A549 treated with CORT108297 at 1 μM for 4 hours (cell line): ENCODE measurements around the gene SLC34A1. TPM values are rescaled to one million over a fixed set of nuclear protein-coding genes. Genes with fewer than 3 reads are reported as not detected.

ENCODE experiments used
- total RNA-seq: library from RNA; stranded (reverse); fragments of 200-300 nt; extraction: Qiagen RNA extraction; gene quantifications from 5 replicates; pipeline ENCODE4 v1.2.3, GENCODE V29; 2022

The SLC34A1 gene
- total RNA-seq, result 0.02 TPM in 1 of 5 replicates, not detected in the others

GRCh38 chr5:177384134-177384533, at the start of gene SLC34A1:
SLC34A1 (plus strand) TSS chr5:177384434; CDS start chr5:177385742, 1,308 bp downstream.

GRCh38 chr5:177351392-177352329, 32.6 kb upstream of the SLC34A1 start, which contains the start of gene LMAN2:
LMAN2 (minus strand) TSS chr5:177351668; CDS start chr5:177351647, 21 bp downstream.

GRCh38 chr5:177357459-177358351, 26.5 kb upstream of the SLC34A1 start, which contains the start of gene RGS14:
RGS14 (plus strand) TSS chr5:177357924; CDS start chr5:177358025, 101 bp downstream.

GRCh38 chr5:177399997-177400868, 16.0 kb downstream of the SLC34A1 start, which contains the start of gene PFN3:
PFN3 (minus strand) TSS chr5:177400661; CDS start chr5:177400576, 85 bp downstream.

GRCh38 chr5:177409043-177409801, 25.0 kb downstream of the SLC34A1 start, which contains the start of gene F12:
F12 (minus strand) TSS chr5:177409564; CDS start chr5:177409527, 37 bp downstream.

GRCh38 chr5:177426566-177427210, 42.5 kb downstream of the SLC34A1 start, which contains the start of gene GRK6:
GRK6 (plus strand) TSS chr5:177426676; CDS start chr5:177426846, 170 bp downstream.

GRCh38 chr5:177446200-177447065, 62.2 kb downstream of the SLC34A1 start, which contains the start of gene PRR7:
PRR7 (plus strand) TSS chr5:177446814; CDS start chr5:177455068, 8,254 bp downstream.

Other genes with a start within 250 kb of the SLC34A1 start
- 22.0 to 29.4 TPM (median 28.2 TPM) in 5 replicates for gene RAB24, start 80.7 kb upstream of the SLC34A1 start, total RNA-seq
- gene PRELID1, start 80.6 kb upstream of the SLC34A1 start, total RNA-seq, result 273 to 409 TPM (median 372 TPM) in 5 replicates
- 12.8 to 22.6 TPM (median 20.6 TPM) in 5 replicates for gene MXD3, start 72.5 kb upstream of the SLC34A1 start, total RNA-seq
- gene LMAN2, start 32.8 kb upstream of the SLC34A1 start, total RNA-seq, result 194 to 226 TPM (median 194 TPM) in 5 replicates
- 3.9 to 8.2 TPM (median 6.4 TPM) in 5 replicates for gene RGS14, start 26.5 kb upstream of the SLC34A1 start, total RNA-seq
- gene PFN3, start 16.2 kb downstream of the SLC34A1 start, total RNA-seq, result not detected in 5 replicates
- gene F12, start 25.1 kb downstream of the SLC34A1 start, total RNA-seq, result 14.7 to 28.1 TPM (median 25.9 TPM) in 5 replicates
- 17.5 to 29.2 TPM (median 26.9 TPM) in 5 replicates for gene GRK6, start 42.2 kb downstream of the SLC34A1 start, total RNA-seq
- 13.2 to 40.2 TPM (median 35.2 TPM) in 5 replicates for gene PRR7, start 62.4 kb downstream of the SLC34A1 start, total RNA-seq
- gene DBN1, start 89.2 kb downstream of the SLC34A1 start, total RNA-seq, result 55.6 to 82.0 TPM (median 74.1 TPM) in 5 replicates
- gene PDLIM7, start 113.2 kb downstream of the SLC34A1 start, total RNA-seq, result 81.9 to 105 TPM (median 96.8 TPM) in 5 replicates
- 2.4 to 5.6 TPM (median 4.2 TPM) in 5 replicates for gene DOK3, start 125.4 kb downstream of the SLC34A1 start, total RNA-seq
- gene DDX41, start 132.5 kb downstream of the SLC34A1 start, total RNA-seq, result 105 to 147 TPM (median 111 TPM) in 5 replicates
- gene FAM193B, start 170.1 kb downstream of the SLC34A1 start, total RNA-seq, result 24.3 to 36.0 TPM (median 33.0 TPM) in 5 replicates
- 280 to 284 TPM (median 281 TPM) in 5 replicates for gene TMED9, start 207.8 kb downstream of the SLC34A1 start, total RNA-seq
- gene B4GALT7, start 215.7 kb downstream of the SLC34A1 start, total RNA-seq, result 18.7 to 31.8 TPM (median 29.2 TPM) in 5 replicates